Activated CD4-positive, CD25-positive, alpha-beta regulatory T cell treated with anti-CD3 and anti-CD28 coated beads, Interleukin-2, amount 50 U/mL, for 16 hours (primary cell): ENCODE data around the gene CUL5.
"Not testable (repeated sequence)": the region's sequence is repeated elsewhere in the genome, so short reads cannot be mapped to it uniquely, and the experiment has no call there.

Source experiments
- DNase-seq: peaks from one replicate; pipeline ENCODE4 v3.0.0-alpha.2; 2020; ENCODE audit warnings: low read depth, low spot score

The CUL5 gene

DNA sequence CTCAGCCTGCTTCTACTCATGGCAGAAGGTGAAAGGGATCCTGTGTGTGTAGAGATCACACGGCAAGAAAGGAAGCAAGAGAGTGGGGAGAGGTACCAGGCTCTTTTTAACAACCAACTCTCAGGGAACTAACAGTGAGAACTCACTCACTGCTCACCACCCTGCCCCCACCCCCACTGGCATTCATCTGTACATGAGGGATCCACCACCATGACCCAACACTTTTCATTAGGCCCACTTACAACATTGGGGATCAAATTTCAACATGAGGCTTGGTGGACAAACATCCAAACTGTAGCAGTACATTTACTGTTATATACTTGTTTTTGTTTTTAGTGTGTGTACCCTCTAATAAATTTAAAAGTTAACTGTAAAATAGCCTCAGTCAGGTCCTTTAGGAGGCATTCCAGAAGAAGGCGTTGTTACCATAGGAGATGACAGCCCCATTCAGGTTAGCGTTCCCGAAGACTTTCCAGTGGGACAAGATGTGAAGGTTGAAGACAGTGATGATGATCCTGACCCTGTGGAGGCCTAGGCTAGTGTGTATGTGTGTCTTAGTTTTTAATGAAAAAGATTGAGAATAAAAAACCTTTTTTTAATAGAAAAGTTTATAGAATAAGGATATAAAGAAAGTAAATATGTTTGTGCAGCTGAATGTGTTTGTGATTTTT, 11.3 kb downstream of the CUL5 start:
- DNase-seq = no peak

DNA sequence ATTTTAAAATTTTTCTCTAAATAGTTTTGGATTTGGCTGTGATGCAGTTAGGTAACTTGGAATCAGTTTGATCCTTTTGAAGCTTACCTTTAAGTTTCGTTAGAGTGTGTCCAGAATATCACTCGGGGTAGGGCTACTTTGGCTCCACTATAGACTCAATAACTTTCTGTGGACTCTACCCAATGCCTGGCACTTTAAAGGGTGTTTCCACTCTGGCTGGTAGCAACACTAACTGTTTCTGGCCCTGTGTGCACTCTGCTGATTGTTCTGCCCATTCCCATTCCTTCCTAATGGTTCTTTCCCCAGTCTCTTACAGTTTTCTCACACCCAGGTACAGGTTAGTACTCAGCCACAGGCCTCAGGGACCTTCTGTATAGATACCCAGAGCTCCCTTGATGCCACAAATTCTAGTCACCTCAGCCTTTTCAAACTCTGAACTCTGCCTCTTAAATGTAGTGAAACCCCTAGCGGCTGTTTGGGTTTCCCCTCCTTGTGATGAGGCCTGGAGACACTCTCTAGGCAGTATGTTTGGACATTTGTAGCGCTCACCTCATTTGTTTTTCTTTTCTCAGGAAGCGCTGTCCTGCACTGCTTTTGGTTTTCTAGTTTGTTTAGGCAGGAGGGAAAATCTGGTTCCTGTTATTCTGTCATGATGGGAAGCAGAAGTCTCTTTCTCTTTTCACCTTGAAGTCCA, 16.8 kb downstream of the CUL5 start:
- no peak for DNase-seq

DNA sequence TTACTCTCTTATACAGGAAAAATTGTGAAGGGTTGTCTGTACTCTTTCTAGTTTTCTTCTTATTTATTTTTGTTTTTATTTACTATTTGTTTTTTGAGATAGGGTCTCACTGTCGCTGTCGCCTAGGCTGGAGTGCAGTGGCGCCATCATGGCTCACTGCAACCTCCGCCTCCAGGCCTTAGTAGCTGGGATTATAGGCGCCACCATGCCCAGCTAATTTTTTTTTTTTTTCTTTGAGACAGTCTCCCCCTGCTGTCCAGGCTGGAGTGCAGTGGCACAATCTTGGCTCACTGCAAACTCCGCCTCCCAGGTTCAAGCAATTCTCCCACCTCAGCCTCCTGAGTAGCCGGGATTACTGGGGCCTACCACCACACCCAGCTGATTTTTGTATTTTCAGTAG, 18.4 kb downstream of the CUL5 start:
- no peak for DNase-seq

DNA sequence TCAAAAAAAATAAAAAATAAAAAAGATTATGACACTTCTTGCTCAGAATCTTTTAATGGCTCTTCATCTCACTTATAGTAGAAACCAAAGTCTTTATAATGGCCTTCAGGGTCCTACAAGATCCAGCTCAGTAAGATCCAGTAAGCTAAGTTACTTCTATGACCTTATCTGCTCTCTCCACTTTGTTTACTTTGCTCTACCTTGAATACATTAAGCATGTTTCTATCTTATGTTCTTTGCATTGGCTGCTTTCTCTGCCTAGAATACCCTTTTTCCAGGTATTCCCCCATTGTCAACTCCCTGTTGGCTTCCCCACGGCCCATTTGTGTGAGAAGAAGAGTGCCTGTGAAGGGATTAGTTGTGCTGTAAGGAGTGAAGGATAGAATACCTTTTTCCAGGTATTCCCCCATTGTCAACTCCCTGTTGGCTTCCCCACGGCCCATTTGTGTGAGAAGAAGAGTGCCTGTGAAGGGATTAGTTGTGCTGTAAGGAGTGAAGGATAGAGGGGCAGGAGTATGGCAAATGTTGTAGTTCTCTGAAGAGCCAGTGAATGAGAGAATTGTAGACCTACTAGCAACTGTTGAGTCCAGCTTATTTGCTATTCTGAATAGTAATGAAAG, 20.2 kb downstream of the CUL5 start:
- not testable (repeated sequence) for DNase-seq

DNA sequence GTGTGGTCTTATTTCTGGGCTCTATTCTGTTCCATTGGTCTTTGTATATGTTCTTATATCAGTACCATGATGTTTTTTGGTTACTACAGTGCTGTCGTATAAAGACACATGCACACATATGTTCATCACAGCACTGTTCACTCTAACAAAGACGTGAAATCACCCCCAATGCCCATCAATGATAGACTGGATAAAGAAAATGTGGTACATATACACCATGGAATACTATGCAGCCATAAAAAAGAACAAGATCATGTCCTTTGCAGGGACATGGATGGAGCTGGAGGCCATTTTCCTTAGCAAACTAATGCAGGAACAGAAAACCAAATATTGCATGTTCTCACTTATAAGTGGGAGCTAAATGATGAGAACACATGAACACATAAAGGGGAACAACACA, 22.9 kb downstream of the CUL5 start:
- DNase-seq = not testable (repeated sequence)

DNA sequence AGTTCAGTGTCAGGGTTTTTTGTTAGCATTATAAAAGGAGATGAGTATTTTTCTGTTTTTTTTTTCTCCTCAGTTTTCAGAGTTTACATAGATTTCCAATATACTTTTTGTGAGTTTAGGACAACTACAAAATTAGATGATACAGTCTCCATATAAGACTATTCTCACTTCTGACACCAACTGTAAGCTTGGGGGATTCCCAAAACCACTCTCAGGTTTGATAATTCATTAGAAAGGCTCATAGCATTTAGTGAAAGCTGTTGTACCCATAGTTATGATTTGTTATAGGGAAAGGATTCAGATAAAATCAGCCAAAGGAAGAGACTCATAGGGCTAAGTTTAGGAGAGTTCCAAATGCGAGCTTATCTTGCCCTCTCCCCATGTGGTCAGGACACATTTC, 24.1 kb downstream of the CUL5 start:
- no peak for DNase-seq

DNA sequence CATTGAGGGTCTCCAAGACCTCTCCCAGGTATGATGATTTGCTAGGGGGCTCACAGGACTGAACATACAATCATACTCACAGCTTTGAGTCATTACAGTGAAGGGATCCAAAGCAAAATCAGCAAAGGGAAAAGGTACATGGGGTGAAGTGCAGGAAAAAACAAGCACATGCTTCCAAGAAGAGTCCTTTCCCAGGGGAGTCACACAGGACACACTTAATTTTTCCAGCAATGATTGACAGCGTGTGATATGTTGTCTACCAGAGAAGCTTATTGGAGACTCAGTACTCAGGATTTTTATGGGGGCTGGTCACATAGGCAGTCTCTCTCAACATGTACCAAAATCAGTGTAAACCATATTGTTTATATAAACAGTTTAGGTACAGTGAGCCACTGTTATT, 25.3 kb downstream of the CUL5 start:
- no peak for DNase-seq

DNA sequence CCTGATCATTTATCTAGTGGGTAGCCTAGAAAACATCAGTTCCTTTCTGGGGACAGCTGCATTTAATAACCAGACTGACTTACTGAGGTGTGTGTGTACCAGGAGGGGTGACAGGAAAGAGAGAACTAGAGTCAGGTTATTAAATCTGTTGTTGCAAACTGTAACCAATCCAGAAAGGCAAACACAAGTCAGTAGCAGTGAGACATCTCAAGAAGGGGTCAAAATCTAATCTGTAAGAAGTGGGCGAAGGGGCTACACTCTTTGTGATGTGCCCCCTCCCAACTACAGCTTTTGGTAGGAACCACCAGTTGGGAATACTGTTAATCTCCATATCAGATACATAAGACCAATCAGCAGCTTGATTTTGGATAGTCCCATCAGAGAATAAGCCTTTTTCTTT, 26.3 kb downstream of the CUL5 start:
- no peak for DNase-seq

DNA sequence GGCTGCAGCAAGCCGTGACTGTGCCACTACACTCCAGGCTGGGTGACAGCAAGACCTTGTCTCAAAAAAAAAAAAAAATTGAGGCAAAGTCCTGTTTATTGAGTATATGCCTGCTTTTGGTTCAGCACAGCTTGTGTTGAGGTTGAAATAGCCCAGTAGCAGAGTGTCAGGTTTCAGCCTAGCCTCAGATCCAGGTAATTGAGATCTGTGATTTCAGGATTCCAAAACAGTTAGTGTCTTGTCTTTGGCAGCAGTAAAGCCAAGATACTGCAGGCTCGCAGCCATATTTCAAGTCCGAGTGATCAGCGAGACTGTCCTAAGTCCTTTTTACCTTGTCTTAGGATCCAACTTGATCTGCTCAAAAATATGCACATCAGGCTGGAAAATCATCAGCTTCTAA, 27.0 kb downstream of the CUL5 start:
- DNase-seq = no peak

DNA sequence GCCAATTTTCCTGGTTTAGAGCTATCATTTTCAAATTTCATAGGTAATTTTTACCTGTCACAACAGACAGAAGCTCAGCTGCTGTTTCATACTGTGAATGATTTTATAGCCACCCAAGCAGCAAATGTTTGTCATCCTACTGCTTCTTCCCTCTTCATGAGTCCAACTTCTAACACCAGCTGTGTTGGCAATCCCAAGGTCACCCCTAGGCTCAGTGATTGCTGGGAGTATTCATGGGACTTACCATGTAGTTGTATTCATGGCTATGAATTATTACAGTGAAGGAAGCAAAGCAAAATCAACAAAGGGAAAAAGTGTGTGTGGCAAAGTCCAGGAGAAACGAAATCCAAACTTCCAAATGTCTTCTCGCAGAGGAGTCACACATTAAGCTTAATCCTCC, 28.5 kb downstream of the CUL5 start:
- DNase-seq = no peak

DNA sequence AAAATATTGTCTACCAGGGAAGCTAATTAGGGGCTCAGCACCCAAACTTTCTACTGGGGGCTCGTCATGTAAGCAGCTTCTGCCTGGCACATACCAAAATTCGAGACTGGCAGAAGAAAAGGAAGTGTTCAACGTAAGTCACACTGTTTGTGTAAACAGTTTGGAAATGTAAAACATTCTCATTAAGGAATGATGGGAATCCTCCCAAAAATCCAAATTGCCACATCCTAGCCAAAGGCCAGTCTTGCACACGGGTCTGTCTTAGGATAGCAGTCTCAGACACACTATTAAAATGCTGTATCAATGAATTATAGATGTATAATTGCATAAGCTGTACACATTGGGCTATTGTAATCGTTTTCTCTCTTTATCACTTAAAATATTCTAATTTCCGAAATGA, 28.9 kb downstream of the CUL5 start:
- DNase-seq = no peak

DNA sequence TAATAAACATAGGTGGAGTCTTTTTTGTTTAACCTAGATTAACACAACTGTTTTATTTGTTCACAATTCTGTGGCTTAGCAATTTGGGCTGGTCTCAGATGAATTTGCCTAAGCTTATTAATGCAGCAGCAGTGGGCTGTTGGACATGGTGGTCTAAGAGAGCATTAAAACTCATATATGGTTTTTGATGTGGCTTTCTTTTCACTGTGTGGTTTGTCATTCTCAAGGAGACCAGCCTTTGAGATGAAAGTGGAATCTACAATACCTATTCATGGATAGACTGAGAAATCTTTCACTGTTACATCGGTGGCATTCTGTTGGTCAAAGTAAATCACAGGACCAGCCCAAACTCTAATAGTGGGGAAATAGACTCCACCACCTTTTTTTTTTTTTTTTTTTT, 39.6 kb downstream of the CUL5 start:
- no peak for DNase-seq

DNA sequence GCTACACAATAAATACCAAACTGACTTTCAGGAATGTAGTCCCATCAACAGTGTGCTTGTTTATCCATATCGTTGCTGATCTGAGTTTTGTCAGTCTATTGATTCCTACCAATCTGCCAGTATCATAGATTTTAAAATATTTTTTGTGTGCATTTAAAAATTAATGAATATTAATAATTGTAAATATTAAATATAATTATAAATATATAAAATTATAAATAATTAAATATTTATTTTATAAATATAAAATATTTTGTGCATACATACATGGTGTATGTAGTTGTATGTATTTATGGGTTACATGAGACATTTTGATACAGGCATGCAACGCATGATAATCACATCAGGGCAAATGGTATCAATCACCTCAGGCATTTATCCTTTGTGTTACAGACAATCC, 53.6 kb downstream of the CUL5 start:
- no peak for DNase-seq

DNA sequence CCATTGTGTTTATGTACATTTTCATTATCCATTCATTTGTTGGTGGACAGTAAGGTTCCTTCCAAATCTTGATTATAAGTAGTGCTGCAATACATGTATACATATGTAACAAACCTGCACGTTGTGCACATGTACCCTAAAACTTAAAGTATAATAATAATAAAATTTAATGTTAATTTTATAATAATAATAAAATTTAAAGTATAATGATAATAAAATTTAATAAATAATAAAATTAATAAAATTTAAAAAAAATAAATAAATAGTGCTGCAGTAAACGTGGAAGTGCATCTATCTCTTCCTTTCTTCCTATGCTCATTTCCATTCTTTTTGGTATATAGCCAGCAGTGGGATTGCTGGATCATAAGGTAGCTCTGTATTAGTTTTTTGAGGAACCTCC, 54.7 kb downstream of the CUL5 start:
- DNase-seq = no peak

DNA sequence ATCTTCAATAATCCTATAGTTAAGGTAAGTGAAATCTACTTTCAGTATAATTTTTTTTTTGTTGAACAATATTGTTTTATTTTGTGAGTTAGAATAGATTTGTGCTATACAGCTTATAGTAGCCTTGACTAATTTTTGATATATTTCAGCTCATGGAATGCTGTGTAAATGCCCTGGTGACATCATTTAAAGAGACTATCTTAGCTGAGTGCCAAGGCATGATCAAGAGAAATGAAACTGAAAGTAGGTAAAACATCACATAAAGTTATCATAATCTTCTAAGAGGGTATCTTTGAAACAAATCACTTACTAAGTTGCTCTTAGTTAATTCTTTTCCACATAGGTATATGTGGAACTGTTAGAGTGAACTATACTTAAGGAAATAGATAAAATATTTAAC, 61.2 kb downstream of the CUL5 start:
- DNase-seq = no peak

DNA sequence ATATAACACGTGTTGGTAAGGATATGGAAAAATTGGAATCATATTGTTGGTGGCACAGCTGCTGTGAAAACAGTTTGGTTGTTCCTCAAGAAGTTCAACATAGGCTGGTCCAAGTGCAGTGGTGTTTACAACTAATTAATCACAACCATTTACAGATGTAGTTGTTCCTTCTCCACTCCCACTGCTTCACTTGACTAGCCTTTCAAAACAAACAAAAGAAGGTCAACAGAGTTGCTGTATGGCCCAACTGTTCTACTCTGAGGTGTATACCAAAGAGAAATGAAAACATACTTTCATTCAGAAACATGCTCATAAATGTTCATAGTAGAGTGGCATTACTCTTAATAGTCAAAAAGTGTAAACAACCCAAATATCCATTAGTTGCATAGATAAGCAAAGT, 76.1 kb downstream of the CUL5 start:
- no peak for DNase-seq

DNA sequence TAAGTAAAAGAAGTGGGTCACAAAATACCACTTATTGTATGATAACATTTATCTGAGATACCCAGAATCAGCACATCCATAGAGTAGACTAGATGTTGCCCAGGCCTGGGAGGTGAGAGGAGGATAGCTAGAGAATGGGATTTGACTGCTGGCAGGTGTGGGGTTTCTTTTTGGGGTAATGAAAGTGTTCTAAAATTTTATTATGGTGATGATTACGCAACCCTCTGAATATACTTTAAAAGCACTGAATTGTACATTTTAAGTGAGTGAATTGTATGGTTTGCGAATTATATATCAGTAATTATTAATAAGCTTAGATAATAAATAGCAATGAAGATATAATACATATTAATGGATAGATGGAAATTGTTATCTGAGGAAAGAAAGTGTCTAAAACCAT, 77.0 kb downstream of the CUL5 start:
- no peak for DNase-seq

DNA sequence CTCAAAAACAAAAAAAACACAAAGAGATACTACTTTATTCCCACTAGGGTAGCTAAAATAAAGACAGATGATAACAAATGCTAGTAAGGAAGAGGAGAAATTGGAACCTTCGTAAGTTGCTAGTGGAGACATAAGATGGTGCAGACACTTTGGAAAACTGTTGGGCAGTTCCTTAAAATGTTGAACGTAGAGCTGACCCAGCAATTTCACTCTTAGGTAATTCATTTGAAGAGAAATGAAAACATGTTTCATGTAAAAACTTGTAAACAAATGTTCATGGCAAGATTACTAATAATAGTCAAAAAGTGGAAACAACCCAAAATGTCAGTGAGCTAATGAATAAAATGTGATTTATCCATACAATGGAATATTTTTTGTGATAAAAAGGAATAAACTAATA, 83.4 kb downstream of the CUL5 start:
- no peak for DNase-seq

DNA sequence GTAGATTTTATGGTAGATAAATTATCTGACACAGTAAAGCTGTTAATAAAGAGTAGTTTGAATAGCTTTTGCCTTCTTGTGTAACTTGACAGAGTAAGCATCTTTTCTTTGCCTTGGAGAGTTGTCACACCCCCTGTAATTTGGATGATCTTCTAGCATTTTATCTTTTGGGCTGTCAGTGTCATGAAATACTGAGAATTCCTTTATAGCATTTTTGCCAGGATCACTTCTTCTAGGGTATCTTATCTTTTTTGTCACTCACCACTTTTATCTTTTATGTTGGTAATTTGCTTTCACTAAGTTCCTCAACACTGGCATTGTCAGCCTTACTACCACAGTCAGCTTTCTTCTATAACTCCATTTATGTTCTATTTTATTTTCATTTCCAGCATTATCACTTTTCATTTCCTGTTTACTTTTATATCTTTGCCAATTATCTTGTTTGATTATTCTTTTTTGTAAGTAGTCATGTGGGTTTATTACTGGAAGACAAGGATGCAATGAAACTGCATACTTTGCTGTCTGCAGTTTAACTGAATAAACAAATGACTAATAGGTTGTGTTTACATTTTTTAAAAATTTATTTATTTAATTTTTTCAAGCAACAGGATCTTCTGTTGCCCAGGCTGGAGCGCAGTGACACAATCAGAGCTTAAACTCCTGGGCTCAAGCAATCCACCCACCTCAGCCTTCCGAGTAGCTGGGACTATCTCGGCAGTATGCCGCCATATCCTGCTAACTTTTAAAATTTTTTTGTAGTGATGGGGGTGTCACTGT, 84.6 kb downstream of the CUL5 start:
- DNase-seq = no peak

DNA sequence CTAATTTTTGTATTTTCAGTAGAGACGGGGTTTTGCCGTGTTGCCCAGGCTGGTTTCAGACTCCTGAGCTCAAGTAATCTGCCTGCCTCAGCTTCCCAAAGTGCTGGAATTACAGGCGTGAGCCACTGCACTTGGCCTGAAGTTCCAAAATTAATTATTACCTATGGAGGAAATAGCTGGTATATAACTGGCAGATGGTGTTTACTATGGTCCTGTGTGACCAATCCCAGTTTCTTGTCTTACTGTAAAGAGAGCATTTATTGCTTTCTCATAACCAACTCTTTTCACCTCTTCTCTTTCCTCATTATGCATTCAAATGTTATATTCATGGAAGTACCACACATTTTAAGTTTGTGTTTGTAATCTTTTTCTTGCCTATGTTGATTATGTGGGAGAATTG, 88.5 kb downstream of the CUL5 start:
- no peak for DNase-seq

DNA sequence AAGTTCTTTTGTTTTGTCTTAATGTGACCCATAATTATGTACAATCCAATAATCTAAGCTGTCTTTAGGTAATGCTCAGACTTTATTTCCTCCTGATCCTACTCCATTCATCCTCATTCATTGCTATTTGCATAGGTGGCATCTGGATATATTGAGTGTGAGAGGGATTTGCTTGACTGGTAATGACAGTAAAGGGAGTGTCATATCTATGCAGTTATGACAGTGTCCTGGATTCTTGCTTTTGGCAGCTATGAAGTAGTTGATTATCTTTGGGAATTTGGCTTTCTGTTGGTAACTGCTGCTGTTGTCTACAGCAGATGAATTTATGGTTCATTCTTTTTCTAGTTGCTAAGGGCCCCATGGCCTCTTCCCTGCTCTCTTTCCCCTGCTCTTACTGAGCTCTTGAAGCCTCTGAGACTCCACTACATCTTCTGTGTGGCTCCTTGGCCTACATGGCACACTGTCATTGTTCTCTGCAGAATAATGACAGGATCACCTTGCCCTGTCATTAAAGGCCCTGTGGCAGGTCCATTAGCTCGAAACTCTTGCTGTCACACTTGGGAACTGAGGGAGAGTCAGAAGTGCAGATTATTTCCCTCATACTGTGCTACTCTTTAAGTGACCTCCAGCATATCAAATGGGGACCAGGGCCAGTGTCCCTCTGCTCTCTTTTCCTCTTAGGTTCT, 92.5 kb downstream of the CUL5 start:
- DNase-seq = no peak

DNA sequence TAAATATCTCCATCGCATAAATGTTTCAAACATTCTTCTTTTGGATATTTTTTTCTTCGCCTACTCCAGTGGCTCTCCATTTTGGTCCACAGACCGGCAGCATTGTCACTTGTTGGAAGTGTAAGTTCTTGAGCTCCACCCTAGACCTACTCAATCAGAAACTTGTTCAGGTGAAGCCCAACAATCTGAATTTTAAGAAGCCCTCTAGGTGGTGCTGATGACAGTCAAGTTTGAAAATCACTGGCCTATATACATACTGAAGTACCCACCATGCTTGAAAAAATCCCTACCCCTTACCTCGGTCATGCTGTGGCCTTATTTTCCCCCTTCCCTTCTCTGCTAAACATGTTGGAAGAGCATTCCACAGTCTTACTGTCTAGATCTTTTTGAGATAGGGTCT, 102.4 kb downstream of the CUL5 start:
- no peak for DNase-seq
